EL (cell line): ENCODE data around the gene TMEM208.

Experiments
- DNase-seq: peaks from one replicate; pipeline ENCODE4 v3.0.0-alpha.2; 2016

Gene TMEM208

DNA sequence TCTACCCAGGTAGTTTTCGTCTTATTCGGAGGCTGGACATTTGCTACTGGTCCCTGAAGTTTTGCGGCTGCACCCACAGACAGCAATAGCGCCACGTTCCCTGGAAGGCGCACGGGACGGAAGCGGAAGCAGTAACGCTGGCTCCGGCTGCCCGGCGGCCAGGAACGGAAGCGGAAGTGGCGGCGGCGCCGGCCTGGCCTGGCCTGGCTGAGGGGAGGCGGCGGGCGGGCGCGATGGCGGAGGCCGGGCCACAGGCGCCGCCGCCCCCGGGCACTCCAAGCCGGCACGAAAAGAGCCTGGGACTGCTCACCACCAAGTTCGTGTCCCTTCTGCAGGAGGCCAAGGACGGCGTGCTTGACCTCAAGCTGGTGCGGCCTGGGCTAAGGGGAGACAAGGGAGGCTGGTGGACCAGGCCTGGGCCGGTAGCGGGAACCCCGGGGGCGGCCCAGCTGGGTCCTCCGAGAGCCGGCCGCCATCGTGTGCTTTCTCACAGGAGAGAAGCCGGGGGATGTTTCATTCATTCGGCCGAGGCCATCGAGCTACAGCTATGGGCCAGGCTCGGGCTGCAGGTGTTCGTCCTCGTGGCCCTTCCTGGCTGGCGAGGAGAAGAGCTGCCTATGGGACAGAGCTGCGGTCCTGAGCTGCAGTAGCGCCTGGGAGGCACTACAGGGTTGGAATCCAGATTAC, 34.8 kb upstream of the TMEM208 start, which contains the start of gene E2F4:
Gene E2F4 (plus strand): TSS at position 161 of the 687 bp plus-strand sequence. CDS start 73 bp downstream, at position 234.
- DNase-seq: peak; percentile 90

DNA sequence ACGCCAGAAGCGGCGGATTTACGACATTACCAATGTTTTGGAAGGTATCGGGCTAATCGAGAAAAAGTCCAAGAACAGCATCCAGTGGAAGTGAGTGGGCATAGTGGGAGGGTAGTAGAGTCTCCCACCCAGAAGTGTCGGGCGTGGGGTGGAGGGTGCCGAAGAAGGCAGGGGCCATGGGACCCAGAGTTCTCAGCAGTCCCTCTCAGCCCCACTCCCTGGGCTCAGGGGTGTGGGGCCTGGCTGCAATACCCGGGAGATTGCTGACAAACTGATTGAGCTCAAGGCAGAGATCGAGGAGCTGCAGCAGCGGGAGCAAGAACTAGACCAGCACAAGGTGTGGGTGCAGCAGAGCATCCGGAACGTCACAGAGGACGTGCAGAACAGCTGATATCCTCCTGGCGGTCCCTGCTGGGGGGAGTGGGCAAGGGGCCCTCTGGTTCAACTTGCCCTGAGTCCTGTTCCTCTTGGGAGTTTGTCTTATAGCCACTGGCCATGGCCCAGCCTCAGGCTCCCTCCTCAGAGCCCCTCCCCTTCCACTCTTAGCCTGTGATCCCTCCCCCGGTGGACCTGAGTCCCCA, 34.1 kb upstream of the TMEM208 start:
- DNase-seq: no peak

DNA sequence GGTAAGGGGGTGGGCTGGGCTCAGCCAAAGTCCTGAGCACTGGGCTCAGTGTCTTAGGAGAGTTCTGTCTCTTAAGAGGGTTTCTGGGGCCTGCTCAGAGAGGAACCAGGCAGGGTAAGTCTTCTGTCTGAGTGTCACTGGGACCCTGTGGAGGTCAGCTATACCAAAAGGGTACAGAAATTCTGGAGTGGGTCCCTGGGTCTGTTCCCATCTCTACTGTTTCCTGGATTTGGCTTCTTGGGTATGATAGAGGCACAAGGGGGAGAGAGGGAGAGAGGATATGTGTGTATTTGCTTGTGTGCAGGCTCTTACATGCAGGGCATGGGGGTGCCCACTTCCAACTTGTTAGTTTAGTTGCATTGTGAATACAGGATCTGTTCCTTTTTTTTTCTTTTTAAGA, 33.4 kb upstream of the TMEM208 start:
- DNase-seq: no peak

DNA sequence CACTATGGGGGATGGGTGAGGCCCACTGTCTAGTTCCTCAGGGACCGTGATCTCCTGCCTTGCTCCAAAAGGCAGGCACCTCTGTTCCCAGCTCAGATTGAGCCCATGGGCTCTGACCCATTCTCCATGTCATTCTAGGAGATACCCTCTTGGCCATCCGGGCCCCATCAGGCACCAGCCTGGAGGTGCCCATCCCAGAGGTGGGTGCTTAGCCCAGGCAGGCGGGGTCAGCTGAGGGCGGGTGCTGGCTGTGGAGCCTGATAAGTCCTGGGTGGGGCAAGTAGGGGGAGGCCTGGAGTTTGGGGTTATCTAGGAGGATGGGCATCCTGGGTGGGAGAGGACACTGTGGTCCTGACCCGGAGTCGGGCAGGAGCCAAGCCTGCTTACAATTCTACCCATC, 32.7 kb upstream of the TMEM208 start:
- no peak for DNase-seq

DNA sequence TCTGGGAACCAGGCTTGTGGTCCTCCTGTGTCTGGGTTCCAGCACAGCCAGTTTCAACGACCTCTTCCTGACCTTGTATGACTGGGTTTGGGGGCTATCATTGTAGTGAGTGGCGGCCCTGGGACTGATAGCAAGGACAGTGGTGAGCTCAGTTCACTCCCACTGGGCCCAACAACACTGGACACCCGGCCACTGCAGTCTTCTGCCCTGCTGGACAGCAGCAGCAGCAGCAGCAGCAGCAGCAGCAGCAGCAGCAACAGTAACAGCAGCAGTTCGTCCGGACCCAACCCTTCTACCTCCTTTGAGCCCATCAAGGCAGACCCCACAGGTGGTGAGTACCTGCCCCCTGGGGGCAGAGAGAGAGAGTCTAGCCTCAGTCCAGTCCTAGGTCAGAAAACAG, 31.3 kb upstream of the TMEM208 start:
- DNase-seq: no peak

DNA sequence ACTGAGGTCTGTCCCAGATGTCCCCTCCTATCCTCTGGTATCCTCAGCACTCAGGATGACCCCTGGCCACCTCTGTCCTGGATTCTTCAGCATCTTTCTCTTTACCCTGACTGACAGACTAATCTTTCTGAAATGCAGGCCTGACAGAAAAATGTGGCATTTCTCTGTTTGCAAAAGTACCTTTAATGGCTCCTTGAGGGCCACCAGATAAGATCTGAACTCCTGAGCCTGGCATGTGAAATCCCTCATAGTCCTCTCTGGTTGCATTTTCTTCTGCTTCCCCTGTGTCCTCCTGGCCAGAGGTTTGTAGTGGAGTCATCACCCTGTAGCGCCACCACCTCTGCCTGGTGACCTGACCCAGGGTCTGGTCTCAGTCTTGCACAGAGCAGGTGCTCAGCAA, 30.0 kb upstream of the TMEM208 start:
- DNase-seq: no peak

DNA sequence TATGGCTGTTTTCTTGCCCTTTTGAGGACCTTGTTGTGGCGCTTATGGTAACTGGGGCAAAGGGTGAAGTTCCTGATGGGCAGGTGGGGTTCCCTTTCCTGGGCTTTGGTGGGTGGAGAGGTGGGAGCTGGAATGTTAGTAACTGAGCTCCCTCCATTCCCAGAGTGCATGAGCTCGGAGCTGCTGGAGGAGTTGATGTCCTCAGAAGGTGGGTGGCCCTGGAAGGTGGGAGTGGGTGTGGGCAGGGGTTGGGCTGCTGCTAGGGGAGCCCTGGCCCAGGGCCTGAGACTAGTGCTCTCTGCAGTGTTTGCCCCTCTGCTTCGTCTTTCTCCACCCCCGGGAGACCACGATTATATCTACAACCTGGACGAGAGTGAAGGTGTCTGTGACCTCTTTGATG, 29.2 kb upstream of the TMEM208 start:
- DNase-seq: no peak

DNA sequence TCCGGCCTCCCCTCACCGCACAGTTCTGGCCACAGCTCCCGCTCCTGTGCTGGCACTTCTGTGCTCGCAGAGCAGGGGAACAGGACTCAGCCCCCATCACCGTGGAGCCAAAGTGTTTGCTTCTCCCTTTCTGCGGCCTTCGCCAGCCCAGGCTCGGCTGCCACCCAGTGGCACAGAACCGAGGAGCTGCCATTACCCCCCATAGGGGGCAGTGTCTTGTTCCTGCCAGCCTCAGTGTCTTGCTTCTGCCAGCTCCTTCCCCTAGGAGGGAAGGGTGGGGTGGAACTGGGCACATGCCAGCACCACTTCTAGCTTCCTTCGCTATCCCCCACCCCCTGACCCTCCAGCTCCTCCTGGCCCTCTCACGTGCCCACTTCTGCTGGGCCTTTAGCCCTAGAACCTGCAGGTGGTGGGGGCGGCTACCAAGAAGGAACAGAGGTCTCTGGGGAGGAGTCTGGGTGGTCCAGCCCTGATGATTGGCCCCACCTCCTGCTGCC, 28.6 kb upstream of the TMEM208 start:
- peak; percentile 26 for DNase-seq

DNA sequence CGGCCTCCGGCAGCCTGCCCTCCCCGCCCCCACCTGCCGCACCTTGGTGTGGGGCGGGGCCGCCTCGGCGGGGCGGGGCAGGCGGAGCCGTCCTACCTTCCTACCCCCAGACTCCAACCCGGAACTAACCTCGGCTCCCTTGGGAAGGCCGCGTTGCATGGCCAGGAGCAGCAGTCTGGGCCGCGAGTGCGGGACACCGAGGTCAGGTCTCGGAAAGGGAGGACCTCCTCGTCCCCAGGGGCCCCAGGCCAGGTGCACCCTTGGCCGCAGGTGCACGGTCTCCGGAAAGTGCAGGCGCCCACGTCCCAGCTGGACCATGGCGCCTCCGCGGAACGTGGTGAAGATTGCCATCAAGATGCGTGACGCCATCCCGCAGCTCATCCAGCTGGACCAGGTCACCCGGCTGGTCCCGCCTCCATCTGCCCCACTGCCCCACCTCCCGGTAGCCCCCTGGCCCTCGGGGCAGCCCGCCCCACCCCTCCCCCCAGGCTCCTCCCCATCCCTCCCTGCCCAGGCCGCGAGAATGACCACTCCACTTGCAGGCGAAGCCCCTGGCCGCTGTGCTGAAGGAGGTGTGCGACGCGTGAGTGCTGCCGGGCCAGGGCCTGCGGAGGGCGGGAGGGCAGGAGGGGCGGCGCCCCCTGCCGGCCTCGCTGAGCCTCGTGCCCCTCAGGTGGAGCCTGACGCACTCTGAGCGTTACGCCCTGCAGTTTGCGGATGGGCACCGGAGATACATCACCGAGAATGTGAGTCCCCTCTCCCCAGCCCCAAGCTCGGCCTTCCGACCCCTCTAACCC, 27.7 kb upstream of the TMEM208 start, which contains the start of gene ELMO3:
Gene ELMO3 (plus strand): TSS at position 121 of the 797 bp plus-strand sequence. CDS start 196 bp downstream, at position 317.
- DNase-seq: no peak

DNA sequence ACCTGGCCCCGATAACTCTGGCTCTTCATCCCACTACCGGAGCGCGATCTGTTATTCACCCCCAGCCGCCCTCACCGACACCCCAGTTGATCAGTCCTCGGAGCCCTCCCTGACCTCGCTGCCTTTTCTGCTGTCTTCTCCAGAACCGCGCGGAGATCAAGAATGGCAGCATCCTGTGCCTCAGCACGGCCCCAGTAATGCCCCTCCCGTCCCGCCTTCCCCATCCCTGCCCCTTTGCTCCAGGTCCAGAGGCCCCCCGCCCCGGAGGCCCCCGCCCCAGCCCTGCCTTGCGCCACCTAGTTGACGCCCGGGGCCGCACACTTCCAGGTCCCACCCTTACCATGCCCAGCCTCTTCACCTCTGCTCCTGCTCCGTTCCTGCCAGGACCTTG, 27.1 kb upstream of the TMEM208 start:
- no peak for DNase-seq

DNA sequence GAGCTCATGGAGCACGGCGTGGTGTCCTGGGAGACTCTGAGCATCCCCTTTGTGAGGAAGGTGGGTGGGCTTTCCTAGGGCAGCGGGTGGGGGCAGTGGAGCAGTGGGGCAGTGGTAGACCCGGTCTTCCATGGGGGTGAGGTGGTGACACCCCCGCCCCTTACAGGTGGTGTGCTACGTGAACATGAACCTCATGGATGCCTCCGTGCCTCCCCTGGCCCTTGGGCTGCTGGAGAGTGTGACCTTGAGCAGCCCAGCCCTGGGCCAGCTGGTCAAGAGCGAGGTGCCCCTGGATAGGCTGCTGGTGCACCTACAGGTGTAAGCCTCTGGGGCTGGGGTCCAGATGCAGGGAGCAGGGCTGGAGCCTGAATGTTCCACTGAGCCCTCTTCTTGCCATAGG, 26.4 kb upstream of the TMEM208 start:
- no peak for DNase-seq

DNA sequence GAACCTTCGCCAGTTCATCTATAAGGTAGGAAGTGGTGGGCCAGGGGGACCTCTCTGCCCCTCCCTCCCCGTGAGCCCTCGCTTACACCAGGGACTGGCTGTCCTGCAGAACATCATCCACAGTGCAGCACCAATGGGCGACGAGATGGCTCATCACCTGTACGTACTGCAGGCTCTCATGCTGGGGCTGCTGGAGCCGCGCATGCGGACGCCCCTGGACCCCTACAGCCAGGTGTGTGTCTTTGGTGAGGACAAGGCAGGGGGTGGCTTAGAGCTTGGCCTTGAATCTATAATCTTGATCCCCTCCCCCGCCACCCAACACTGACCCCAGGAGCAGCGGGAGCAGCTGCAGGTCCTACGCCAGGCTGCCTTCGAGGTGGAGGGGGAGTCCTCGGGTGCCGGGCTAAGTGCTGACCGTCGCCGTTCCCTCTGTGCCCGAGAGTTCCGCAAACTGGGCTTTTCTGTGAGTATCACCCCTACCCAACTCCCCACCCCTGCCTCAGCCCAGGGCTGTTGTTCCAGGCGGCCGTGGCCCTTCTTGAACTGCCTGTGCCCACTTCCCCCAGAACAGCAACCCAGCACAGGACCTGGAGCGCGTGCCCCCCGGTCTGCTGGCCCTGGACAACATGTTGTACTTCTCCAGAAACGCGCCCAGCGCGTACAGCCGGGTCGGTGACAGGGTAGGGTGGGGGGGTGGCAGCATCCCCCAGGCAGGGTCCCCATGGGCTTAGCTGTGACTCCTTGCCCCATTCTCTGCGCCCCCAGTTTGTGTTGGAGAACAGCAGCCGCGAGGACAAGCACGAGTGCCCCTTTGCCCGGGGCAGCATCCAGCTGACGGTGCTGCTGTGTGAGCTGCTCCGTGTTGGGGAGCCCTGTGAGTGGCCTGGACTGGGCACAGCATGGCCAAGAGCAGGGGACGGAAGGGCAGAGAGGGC, 25.3 kb upstream of the TMEM208 start:
- no peak for DNase-seq

DNA sequence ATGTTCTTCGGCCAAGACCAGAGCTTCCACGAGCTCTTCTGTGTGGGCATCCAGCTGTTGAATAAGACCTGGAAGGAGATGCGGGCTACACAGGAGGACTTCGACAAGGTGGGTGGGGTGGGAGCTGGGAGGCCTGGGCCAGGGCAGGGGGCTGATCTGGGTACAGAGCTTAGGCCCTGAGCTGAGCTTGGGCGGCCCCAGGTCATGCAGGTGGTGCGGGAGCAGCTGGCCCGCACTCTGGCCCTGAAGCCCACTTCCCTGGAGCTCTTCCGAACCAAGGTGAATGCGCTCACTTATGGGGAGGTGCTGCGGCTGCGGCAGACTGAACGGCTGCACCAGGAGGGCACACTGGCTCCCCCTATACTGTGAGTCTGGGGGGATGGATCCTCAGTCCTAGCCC, 24.5 kb upstream of the TMEM208 start:
- DNase-seq: no peak

DNA sequence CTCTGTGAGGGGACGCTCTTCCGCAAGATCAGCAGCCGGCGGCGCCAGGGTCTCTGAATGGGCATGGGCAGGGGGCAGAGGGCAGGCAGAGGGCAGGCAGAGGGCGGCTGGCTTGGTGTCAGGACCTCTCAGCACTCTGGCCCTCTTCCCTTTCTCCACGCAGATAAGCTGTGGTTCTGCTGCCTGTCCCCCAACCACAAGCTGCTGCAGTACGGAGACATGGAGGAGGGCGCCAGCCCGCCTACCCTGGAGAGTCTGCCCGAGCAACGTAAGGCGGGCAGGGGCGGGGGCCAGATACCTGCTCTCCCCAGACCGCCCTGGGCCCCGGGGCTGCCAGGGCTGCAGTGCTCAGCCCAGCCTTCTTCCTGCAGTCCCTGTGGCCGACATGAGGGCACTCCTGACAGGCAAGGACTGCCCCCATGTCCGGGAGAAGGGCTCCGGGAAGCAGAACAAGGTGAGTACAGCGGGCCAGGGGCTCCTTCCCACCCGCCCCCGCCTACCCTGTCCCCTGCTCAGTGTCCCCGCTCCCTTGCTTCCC, 23.9 kb upstream of the TMEM208 start:
- no peak for DNase-seq

DNA sequence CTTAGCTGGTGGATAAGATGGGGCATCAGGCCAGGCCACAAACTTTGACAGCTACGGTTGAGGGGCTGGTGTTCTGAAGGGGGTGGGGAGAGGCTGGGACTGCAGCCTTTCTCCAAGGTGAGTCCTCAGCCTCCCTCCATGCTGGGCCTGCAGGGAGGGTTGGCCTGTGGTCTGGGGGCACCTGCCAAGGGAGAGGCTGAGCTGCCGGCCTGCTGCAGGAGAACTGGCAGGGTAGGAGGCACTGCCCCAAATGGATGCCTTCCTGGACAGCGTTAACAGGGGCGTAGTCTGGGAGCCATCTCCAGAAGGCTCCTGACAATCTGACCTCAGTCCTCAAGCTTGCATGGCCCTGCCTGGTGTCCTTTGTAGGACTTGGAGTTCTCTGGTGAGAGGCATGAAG, 22.9 kb upstream of the TMEM208 start:
- no peak for DNase-seq

DNA sequence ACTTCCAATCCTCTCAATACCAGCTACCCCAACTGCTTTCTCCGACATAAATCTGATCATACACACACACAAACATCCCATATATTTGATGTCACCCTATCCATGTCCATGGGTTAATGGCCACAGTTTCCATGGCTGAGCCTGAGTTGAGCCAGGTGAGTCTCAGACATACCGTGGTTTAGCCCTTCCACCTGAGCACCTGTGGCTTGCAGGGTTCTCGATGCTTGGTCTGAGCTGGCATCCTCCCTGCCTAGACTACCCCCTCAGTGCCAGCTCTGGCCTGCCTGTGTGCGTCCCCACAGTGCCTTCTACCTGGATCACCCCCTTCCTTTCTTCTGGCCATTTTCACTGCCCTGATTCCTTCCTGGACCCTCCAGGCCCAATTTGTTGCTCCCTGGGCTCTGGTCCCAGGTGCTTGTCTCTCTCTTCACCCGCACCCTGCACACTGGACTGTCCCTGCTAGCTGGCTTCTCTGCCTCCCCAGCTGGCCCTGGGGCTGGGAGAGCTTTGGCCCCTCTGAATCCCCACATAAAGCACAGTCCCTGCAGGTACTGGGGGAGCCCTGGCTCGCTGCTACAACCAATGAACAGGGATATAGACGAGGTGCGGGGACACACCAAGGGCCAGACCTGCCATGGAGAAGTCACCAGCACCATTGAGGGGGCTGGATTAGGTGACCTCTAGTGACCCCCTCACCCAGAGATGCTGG, 20.6 kb upstream of the TMEM208 start:
- DNase-seq: no peak

DNA sequence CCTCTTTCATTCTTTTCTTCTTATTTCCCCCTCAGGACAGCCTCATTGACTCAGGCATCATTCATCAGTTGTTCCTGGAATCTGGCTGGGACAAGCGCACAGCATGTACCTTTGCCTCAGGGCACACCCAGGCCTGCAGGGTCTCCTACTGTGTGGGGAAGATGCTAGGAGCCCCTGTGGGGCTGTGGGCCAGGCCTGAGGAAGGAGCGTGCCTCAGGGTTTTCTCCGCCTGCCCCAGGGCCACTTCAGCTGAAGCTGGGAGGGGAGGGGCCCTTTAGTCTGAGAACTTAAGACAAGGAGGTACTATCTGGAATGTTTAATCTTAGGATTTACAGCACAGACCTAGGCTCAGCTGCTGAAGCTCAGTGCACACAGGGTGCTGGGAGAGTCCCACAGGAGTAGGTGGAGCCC, 20.1 kb upstream of the TMEM208 start:
- peak; percentile 57 for DNase-seq

DNA sequence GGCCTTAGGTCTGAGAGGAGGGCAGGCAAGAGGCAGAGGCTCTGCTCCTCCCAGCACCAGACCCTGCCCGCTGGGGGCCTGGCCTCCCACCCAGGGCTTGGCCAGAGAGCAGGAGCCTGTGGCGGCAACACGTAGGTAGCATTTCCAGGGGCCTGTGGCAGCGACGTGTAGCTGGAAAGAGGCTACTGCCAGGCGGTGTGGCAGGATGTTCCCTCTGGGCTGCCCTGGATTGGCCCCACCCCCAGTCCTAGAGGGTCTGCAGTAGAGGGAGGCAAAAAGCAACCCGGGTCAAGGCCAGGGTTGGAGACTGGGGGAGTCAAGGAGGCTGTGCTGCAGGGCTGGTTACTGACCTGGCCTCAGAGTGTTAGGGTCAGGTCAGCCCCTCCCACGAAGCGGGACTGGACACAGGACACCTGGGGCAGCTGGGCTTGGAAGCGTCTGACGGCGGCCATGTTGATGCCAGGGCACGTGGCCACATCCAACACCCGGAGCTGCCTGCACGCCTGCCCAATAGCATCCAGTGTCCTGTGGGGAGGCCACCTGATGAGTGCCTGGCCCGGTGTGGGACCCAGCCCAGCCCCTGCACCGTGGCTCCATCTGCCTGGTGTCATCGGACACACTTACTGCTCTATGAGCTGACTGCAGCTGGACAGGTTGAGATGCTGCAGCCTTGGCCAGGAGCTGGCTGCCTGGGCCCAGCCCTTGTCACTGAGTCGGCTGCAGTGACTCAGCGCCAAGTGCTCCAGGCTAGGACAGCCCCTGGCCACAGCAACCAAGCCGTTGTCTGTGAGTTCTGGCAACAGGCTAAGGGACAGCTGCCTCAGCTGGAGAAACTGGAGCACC, 19.5 kb upstream of the TMEM208 start:
- peak; percentile 71 for DNase-seq

DNA sequence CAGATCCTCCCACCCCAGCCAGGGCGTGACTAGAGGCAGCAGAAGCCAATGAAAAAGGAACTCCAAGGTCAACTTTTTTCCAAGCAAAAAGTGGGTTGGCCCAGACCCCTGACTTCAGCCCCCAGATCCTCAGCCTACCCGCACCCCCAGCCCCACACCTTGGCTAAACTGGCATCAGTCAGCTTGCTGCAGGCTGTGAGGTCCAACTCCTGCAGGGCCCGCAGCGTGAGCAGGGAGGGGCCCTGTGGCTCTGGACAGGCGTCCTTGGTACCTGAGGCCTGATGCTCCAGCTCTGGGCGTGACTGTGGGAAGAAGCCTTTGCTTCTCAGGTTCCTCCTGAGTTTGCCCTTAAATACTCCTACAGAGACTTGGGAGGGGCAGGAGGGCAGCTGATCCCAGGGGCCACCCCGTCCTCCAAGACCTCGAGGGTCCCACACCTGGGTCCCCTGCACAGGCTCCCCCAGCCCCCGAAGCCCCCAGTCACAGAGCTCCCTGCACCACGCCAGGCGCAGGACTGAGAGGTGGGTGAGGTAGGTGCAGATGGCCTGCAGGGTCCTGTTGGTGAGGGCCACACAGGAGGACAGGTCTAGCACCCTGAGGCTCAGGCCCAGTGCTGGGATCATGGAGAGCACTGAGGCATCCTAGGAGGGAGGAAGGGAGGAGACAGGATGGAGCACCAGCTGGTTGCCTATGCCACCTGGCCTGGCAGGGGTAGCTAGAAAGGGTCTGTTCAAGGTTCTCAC, 18.6 kb upstream of the TMEM208 start:
- no peak for DNase-seq

DNA sequence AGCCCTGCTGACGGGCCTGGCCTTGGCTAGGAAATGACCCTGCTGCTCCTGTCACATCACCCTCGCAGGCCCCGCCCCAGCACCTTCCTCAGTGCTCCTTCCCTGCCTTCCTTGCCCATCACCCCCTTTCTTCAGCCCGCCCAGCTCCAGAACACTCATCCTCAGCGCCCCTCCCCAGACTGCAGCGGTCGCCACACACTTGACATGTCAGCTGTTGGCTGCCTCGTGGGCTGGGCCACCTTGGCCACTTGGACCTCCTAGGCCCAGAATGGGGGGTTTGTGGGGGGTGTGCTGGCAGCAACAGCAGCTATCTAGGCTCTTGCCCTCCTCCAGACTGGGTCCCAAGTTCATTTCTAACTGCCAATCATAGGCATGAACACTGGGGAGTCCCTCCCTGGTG, 17.4 kb upstream of the TMEM208 start:
- DNase-seq: no peak
